ENCODE results near the gene SRPK1. TPM values are rescaled to one million over a fixed set of nuclear protein-coding genes. Genes with fewer than 3 reads are reported as not detected.

Gene SRPK1
- total RNA-seq, 3 donors from 2014 or later (not counting 1 experiment from before 2014, with no cell fraction given): 38.6 to 63.8 (median 43.2) TPM

GRCh38 chr6:35968821-35969220 is 47.9 kb upstream of the SRPK1 start:
- no peak overlapping the region for H3K4me3 Mint-ChIP-seq
- intact Hi-C loops (cut with micrococcal nuclease): no loop called here

GRCh38 chr6:35967076-35967774 is 46.3 kb upstream of the SRPK1 start:
- H3K4me3 Mint-ChIP-seq: no peak overlapping the region

More at GRCh38 chr6:35968821-35969220, 47.9 kb upstream of the SRPK1 start:
- no peaks in the 10 kb centered on the region for H3K27me3 ChIP-seq (ENCODE audit: control insufficient read depth, insufficient read depth, low read length)
- no peaks in the 10 kb centered on the region for H3K36me3 ChIP-seq (ENCODE audit: control insufficient read depth, insufficient read depth, low read length)
- Mint-ChIP-seq H3K27me3 (ENCODE audit: low read depth in 2 of 2) (peaks cover 2 to 5% of the 10 kb centered on the region in 2 donors), H3K36me3 (no peaks in the 10 kb centered on the region), H3K27ac (no peak overlapping the region), H3K9me3 (no peaks in the 10 kb centered on the region), H3K4me1 (no peaks in the 10 kb centered on the region)
- no peaks in the 10 kb centered on the region for H3K4me1 ChIP-seq (ENCODE audit: control insufficient read depth, insufficient read depth, low read length)
- ATAC-seq (no peak), DNase-seq (no peak)
- H3K27ac ChIP-seq (ENCODE audit: low read length): no peak overlapping the region
- WGBS (ENCODE audit: insufficient coverage): 86% methylated on average over 4 of the region's 4 CpGs
- no peaks in the 10 kb centered on the region for H3K9me3 ChIP-seq (ENCODE audit: control insufficient read depth, insufficient read depth, low read length)
- no peak overlapping the region for H3K4me3 ChIP-seq (ENCODE audit: low read length)
- TF ChIP-seq CTCF (IDR thresholded peaks at IDR 0.05): no peak

GRCh38 chr6:35962779-35963560 is 42.1 kb upstream of the SRPK1 start:
- Mint-ChIP-seq H3K4me1 (no peaks in the 10 kb centered on the region), H3K4me3 (no peak overlapping the region), H3K36me3 (no peaks in the 10 kb centered on the region), H3K9me3 (no peaks in the 10 kb centered on the region), H3K27me3 (ENCODE audit: low read depth in 2 of 2) (peaks cover 16 to 25% of the 10 kb centered on the region in 2 donors), H3K27ac (no peak overlapping the region)
- Histone ChIP-seq H3K27me3 (ENCODE audit: control insufficient read depth, insufficient read depth, low read length) (no peaks in the 10 kb centered on the region), H3K36me3 (ENCODE audit: control insufficient read depth, insufficient read depth, low read length) (no peaks in the 10 kb centered on the region), H3K27ac (ENCODE audit: low read length) (no peak overlapping the region), H3K4me3 (ENCODE audit: low read length) (no peak overlapping the region), H3K4me1 (ENCODE audit: control insufficient read depth, insufficient read depth, low read length) (no peaks in the 10 kb centered on the region), H3K9me3 (ENCODE audit: control insufficient read depth, insufficient read depth, low read length) (no peaks in the 10 kb centered on the region)
- DNase-seq (no peak), ATAC-seq (no peak)
- no peak for TF ChIP-seq CTCF (IDR thresholded peaks at IDR 0.05)
- WGBS (ENCODE audit: insufficient coverage): 90% methylated on average over 13 of the region's 14 CpGs
- intact Hi-C loops (cut with micrococcal nuclease): no loop called here

More at GRCh38 chr6:35967076-35967774, 46.3 kb upstream of the SRPK1 start:
- Histone ChIP-seq H3K4me3 (ENCODE audit: low read length) (no peak overlapping the region), H3K9me3 (ENCODE audit: control insufficient read depth, insufficient read depth, low read length) (no peaks in the 10 kb centered on the region), H3K4me1 (ENCODE audit: control insufficient read depth, insufficient read depth, low read length) (no peaks in the 10 kb centered on the region), H3K36me3 (ENCODE audit: control insufficient read depth, insufficient read depth, low read length) (no peaks in the 10 kb centered on the region), H3K27ac (ENCODE audit: low read length) (no peak overlapping the region), H3K27me3 (ENCODE audit: control insufficient read depth, insufficient read depth, low read length) (no peaks in the 10 kb centered on the region)
- H3K27ac Mint-ChIP-seq: no peak overlapping the region
- H3K36me3 Mint-ChIP-seq: no peaks in the 10 kb centered on the region
- TF ChIP-seq CTCF (IDR thresholded peaks at IDR 0.05): no peak
- ATAC-seq (no peak), DNase-seq (no peak)
- H3K9me3 Mint-ChIP-seq: no peaks in the 10 kb centered on the region
- 98% methylated on average over 2 of the region's 4 CpGs for WGBS (ENCODE audit: insufficient coverage)
- H3K4me1 Mint-ChIP-seq: no peaks in the 10 kb centered on the region
- intact Hi-C loops (cut with micrococcal nuclease): no loop called here
- peaks cover 5% of the 10 kb centered on the region in 2 donors for H3K27me3 Mint-ChIP-seq (ENCODE audit: low read depth in 2 of 2)
